DND-41 (cell line): ENCODE results near the gene CIT.

Source experiments
- EZH2 ChIP-seq: IDR thresholded peaks from 3 replicates; pipeline ENCODE4 v1.6.1; 2012; ENCODE audit warnings: borderline replicate concordance, low read depth, mild to moderate bottlenecking, moderate library complexity, low read length, inconsistent platforms; ENCODE audit not compliant: severe bottlenecking
- TF ChIP-seq, protein P1 (sequence below): IDR thresholded peaks from 2 replicates; pipeline ENCODE4 v1.5.1; 2012; ENCODE audit warnings: borderline replicate concordance, low read length, moderate library complexity, mild to moderate bottlenecking; ENCODE audit not compliant: poor library complexity, severe bottlenecking; ENCODE audit errors: extremely low read depth

DNA sequence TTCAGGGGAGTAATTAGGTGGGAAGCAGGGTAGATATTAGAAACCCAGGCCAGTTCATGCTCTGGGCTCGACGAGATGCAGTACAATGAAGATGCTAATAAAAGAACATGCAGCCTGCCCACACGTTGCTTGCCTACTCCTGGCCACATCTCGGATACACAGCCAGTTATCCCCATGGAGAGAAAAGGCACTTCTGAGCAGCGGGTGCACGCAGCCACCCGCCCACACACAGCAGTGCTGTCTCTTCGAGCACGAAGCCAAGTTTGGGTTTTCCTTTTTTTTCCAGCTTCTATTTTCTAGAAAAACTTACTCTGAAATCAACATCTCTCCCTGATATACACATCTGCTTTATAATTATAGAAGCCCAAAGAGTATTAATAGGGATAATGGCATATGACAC is 85.7 kb downstream of the CIT start:
- TF ChIP-seq, protein P1, sequence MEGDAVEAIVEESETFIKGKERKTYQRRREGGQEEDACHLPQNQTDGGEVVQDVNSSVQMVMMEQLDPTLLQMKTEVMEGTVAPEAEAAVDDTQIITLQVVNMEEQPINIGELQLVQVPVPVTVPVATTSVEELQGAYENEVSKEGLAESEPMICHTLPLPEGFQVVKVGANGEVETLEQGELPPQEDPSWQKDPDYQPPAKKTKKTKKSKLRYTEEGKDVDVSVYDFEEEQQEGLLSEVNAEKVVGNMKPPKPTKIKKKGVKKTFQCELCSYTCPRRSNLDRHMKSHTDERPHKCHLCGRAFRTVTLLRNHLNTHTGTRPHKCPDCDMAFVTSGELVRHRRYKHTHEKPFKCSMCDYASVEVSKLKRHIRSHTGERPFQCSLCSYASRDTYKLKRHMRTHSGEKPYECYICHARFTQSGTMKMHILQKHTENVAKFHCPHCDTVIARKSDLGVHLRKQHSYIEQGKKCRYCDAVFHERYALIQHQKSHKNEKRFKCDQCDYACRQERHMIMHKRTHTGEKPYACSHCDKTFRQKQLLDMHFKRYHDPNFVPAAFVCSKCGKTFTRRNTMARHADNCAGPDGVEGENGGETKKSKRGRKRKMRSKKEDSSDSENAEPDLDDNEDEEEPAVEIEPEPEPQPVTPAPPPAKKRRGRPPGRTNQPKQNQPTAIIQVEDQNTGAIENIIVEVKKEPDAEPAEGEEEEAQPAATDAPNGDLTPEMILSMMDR: no peak
- no peak for TF ChIP-seq EZH2
